Activated CD4-positive, alpha-beta T cell treated with anti-CD3 and anti-CD28 coated beads for 1 hour (primary cell): ENCODE data around the gene PRSS12.
"Not testable (repeated sequence)": the region's sequence is repeated elsewhere in the genome, so short reads cannot be mapped to it uniquely, and the experiment has no call there.

ENCODE experiments used
- DNase-seq: peaks from one replicate; pipeline ENCODE4 v3.0.0-alpha.2; 2020

Gene PRSS12

GRCh38 chr4:118352843-118353533 is at the start of gene PRSS12:
TSS of gene PRSS12 (minus strand) at chr4:118353003. CDS start at chr4:118352720, 283 bp downstream.
- DNase-seq, result peak; percentile 14

- no peak for DNase-seq
These were observed 47.6 kb upstream of the PRSS12 start for GRCh38 chr4:118400356-118400755.

DNA sequence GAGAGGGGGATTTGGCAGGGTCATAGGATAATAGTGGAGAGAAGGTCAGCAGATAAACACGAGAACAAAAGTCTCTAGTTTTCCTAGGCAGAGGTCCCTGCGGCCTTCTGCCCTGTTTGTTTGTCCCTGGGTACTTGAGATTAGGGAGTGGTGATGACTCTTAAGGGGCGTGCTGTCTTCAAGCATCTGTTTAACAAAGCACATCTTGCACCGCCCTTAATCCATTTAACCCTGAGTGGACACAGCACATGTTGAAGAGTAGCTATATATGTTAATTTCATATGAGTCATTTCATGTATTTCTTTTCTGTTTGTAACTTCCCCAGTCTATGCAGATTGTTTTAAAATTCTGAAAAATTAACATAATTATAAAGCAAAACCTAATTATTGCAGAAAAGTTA is 47.1 kb upstream of the PRSS12 start:
- not testable (repeated sequence) for DNase-seq

- DNase-seq, result no peak
These were observed 45.7 kb upstream of the PRSS12 start for GRCh38 chr4:118398226-118399090.

GRCh38 chr4:118397623-118397979 is 44.8 kb upstream of the PRSS12 start:
- no peak for DNase-seq

DNA sequence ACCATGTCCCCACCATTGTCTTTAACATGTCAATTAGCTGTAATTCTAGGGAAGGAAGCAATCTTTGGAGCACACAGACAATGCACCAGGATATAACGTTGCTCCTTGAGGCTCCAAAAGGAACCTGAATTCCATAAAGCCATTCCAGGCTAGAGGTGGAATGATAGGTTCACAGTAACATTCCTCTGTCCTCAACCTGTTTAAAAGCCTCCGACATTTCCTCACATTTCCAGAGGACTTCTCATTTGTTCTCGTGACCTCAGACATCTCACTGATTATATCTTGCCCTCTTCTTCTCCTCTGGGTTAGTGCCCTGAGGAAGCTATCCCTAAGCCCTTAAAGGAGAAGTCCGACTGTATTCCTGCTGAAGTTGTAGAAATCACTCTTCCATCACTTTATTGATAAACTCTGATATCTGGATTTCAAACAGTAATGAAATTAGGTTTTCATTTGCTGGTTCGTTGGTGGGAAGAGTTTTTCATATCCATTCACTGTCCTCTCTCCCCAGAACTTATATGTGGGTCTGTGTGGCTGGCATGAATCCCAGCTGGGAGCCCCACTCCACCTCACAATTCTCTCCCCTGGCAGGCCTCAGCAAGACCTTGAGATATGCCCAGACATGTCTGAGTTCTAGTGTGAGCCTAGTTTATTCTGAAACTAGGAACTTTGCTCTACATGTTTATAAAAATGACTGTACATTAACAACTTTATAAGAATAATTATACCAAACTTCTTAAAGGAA is 44.2 kb upstream of the PRSS12 start:
- DNase-seq, result no peak

DNA sequence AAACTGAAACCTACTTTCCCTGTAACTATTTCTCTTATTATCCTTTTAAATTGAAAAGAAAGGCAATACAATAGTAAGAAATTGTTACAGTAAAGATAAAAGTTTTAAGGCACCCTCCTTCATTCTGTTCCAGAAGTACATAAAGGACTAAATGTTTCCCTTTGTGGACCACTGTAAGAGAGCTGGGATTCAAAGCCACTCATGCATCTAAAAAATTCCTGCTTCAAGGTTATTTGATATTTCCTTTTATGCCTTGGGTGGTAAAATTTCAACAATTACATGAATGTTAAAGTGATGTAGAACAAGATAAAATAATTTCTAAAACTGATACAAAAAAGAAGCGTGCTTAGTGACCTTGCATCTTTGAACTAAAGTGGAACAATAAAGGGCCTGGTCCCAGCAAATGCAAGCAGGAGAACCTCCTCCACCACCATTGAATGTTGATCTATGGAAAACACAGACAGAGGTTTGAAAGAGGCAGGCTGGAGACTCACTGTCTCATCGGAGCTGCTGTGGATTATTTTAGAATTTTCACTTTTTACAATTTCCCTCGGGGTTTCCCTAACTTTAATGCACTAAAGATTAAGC is 42.3 kb upstream of the PRSS12 start:
- no peak for DNase-seq

- not testable (repeated sequence) for DNase-seq
These were observed 39.7 kb upstream of the PRSS12 start for GRCh38 chr4:118392509-118392908.

DNA sequence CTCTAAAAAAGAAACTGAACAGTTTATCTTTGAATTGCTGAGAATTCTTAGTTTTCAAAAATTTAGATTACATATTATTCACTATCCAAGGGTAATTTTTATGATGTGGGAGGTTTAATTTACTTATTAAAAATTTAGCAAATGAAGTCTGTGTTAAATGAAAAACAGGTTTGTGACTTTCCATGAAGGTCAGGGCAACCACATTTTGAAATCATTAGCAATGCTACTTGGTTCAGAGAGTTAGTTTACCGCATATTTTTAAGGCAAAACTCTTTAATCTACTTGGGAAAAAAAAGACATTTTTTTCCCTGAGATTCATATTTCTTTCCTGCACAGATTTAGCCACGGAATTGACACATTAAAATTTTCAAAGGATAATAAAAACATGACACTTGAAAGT is 37.3 kb upstream of the PRSS12 start:
- no peak for DNase-seq

DNA sequence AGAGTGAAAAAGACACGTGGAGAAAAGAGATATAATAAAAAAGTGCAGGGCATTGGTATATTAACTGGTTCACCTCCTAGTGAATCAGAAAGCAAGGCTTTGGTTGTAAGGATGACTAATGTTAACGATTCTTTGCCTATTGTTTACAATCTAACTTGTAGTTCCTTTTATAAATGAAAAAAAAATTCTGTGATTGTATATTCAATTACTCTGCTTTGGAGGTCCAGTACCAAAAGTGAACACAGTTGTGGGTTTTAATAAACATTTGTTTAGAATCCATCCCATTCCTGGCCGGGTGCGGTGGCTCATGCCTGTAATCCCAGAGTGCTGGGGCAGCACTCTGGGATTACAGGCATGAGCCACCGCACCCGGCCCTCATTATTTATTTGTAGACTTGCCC is 36.9 kb upstream of the PRSS12 start:
- no peak for DNase-seq

- DNase-seq, result no peak
These were observed 35.8 kb upstream of the PRSS12 start for GRCh38 chr4:118388606-118389005.

DNA sequence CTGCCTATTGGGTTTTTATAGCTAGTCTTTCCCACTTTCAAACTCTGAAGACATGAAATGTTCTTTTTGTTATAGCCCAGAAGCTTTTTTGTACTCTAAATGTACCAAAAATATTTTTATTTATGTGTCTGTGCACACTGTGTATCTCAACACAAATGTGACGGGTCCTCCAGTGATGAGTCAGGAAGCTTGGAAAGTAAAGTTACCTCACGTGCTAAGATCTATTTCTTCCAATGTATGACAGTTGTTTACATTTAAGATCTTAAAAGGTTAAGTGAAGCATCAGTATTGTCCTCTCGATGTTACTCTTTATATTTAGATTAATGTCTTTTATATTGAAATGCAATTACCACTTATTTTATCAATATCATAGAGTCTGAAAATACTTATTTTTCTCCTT is 29.1 kb upstream of the PRSS12 start:
- no peak for DNase-seq

GRCh38 chr4:118373614-118374255 is 20.9 kb upstream of the PRSS12 start:
- no peak for DNase-seq

DNA sequence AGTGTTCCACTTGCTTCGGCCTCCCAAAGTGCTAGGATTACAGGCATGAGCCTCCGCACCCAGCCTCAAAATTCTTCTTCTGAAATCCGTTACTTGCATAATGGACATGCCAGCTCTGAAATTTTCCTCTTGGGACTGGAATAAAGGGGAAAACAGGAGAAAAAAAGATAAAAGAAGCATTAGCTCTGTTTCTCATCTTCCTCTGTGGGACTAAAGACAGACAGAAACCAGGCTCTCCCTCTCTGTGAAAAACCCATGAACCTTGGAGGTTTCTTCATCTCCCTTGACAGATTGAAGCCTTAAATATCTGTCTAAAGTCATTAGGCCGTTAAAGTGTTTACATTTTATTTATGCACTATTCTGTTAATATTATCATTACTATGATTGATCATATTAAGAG is 19.4 kb upstream of the PRSS12 start:
- DNase-seq, result no peak

- DNase-seq, result no peak
These were observed 16.4 kb upstream of the PRSS12 start for GRCh38 chr4:118369231-118369630.

- no peak for DNase-seq
These were observed 15.1 kb upstream of the PRSS12 start for GRCh38 chr4:118367872-118368271.

DNA sequence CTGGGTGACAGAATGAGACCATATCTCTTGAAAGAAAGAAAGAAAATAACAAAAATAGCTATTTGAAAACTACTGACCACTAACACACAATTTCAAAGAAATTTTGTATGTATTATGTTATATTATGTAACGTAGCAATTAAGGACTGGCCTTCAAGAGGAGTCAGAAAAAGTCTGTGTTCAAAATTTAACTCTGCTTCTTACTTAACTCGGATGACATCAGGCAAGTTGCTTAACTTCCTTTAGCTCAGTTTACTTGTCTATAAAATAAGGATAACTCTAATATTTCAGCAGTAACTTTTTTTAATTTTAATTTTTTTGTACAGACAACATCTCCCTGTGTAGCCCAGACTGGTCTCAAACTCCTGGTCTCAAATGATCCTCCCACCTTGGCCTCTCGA is 14.6 kb upstream of the PRSS12 start:
- no peak for DNase-seq

DNA sequence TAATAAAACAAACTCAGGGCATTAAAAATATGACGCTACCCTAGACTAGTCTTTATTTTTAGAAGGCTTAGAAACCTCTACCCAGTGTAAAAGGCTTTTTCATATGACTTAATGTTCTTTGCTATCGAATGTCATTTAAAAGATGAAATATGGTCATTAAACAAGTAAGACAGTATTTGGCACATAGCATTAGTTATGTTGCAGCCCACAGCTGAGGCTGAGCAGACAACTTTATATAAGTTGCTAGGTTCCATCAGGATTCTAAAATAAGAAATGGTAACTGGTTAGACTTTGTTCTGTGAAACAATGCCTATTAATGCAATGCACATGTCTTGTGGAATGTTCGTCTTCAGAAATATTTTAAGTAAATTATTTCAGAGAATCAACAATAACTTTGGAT is 10.4 kb upstream of the PRSS12 start:
- no peak for DNase-seq

- DNase-seq, result no peak
These were observed 8.4 kb upstream of the PRSS12 start for GRCh38 chr4:118361192-118361591.

DNA sequence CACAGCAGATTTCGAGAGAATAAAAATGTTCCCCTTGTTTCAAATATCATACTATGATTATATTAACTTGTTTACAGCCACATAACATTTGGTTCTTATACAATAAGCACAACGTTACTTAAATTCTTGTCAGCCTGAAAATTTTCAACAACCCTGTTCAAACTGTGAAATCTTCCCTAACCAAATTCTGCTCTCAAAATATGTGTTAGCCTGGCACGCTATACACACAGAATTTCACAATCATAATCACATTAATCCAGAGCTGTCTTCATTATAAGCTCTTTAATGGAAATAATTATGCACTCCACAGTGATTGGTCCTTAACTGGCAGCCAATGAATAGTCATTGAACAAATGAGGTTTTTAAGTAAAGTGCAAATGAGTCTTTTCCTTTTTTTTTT is 7.3 kb upstream of the PRSS12 start:
- no peak for DNase-seq

- no peak for DNase-seq
These were observed 4.8 kb upstream of the PRSS12 start for GRCh38 chr4:118357601-118358000.

- DNase-seq, result no peak
These were observed 3.9 kb upstream of the PRSS12 start for GRCh38 chr4:118356731-118357130.

GRCh38 chr4:118356111-118356510 is 3.3 kb upstream of the PRSS12 start:
- no peak for DNase-seq
